ENCODE measurements around the gene FHOD3. TPM values are rescaled to one million over a fixed set of nuclear protein-coding genes. Genes with fewer than 3 reads are reported as not detected.

The FHOD3 gene
- total and polyA plus RNA-seq, 9 of the 15 experiments (the other 6 are each of a cell fraction or from before 2014, with no cell fraction given): 0.11 TPM; not detected in 8

DNA sequence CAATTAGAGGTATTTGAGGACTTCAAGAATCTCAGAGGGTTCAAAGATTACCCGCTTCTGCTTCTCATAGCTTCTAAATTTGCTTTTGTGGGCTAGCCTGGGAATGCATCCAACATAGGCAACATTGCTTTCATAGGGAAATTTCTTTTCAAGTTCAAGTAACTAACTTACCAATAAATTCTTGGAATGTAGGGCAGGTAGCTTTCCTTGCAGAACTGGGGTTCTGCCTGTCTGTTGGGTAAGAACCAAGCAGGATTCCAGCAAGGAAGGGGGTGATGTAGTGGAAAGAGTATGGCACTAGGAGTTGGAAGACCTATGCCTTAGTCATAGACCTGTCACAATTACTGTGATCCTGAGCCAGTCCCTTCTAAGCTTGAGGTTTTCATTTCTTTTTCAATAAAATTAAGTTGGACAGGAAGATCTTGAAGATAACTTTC, 164.1 kb downstream of the FHOD3 start:
- no peak for ATAC-seq
- no peak for FAIRE-seq
- Histone ChIP-seq H4K20me1 (replicated peaks; ENCODE audit: control insufficient read depth, insufficient read depth, low read length) (0 out of 2 replicates have a peak, but pooled peaks cover 3% of the 10 kb centered on the region), H3K4me3 (no peak overlapping the region), H3K79me2 (ENCODE audit: control insufficient read depth, insufficient read depth, low read length) (no peaks in the 10 kb centered on the region), H3K4me1 (replicated peaks in 1 of 2; ENCODE audit: control insufficient read depth in 2 of 2, insufficient read depth in 2 of 2, low read length in 2 of 2) (no peaks in the 10 kb centered on the region; a peak in 1 of 5 replicates), H3K27ac (ENCODE audit: extremely low read depth, low read depth, low read length) (no peak overlapping the region), H3K9me3 (replicated peaks; ENCODE audit: control insufficient read depth, insufficient read depth, low read depth, low read length) (no peaks in the 10 kb centered on the region), H3K9ac (ENCODE audit: insufficient read depth in 1 of 2, low read depth in 2 of 2, low read length in 2 of 2) (no peak overlapping the region), H3K4me2 (ENCODE audit: insufficient read depth, low read length) (no peak overlapping the region), H3K9me1 (ENCODE audit: control insufficient read depth, insufficient read depth, low read length) (no peaks in the 10 kb centered on the region), H3K36me3 (ENCODE audit: control insufficient read depth, insufficient read depth, low read length) (no peaks in the 10 kb centered on the region), H3K27me3 (ENCODE audit: control insufficient read depth in 2 of 2, insufficient read depth in 2 of 2, low read length in 2 of 2) (no peaks in the 10 kb centered on the region), H2AFZ (ENCODE audit: low read depth, low read length) (no peak overlapping the region)
- WGBS (ENCODE audit: insufficient coverage, low coverage, missing lambda C conversion rate): 0% methylated on average over 1 of the region's 1 CpG
- intact Hi-C loops (cut with micrococcal nuclease) (no loop called here), in situ Hi-C loops (cut with MboI) (no loop called here)
- ChIA-PET POLR2A (interaction anchor here (0.6 to 1.6 kb wide), 3 partner anchors 10 to 1571 kb away, joined by 3 to 5 read pairs (median 5); no protein-coding TSS in a partner anchor), CTCF (ENCODE audit: low intra/inter-chr PET ratio) (no interaction called here)
- no peak for DNase-seq (ENCODE audit: extremely low read depth in 1 of 4, low spot score in 3 of 4)
- no TSS peak for BruUV-seq (replicated peaks)
- TF ChIP-seq ZNF785 (CRISPR knock-in tag; IDR thresholded peaks at IDR 0.05) (no peak), DACH1 (IDR thresholded peaks at IDR 0.05; ENCODE audit: partially characterized antibody) (no peak), KDM2B (CRISPR knock-in tag; IDR thresholded peaks at IDR 0.05) (no peak), BMI1 (IDR thresholded peaks at IDR 0.05; ENCODE audit: low read length) (no peak), ZNF668 (CRISPR knock-in tag; IDR thresholded peaks at IDR 0.05) (no peak)
- TF ChIP-seq, protein P1, sequence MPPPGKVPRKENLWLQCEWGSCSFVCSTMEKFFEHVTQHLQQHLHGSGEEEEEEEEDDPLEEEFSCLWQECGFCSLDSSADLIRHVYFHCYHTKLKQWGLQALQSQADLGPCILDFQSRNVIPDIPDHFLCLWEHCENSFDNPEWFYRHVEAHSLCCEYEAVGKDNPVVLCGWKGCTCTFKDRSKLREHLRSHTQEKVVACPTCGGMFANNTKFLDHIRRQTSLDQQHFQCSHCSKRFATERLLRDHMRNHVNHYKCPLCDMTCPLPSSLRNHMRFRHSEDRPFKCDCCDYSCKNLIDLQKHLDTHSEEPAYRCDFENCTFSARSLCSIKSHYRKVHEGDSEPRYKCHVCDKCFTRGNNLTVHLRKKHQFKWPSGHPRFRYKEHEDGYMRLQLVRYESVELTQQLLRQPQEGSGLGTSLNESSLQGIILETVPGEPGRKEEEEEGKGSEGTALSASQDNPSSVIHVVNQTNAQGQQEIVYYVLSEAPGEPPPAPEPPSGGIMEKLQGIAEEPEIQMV (tag; conservative IDR thresholded peaks at IDR 0.05; ENCODE audit: low read depth): no peak
- TF ChIP-seq, protein P2, sequence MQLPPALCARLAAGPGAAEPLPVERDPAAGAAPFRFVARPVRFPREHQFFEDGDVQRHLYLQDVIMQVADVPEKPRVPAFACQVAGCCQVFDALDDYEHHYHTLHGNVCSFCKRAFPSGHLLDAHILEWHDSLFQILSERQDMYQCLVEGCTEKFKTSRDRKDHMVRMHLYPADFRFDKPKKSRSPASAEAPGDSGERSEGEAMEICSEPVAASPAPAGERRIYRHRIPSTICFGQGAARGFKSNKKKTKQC (CRISPR knock-in tag; IDR thresholded peaks at IDR 0.05): no peak
- TF ChIP-seq, protein P3, sequence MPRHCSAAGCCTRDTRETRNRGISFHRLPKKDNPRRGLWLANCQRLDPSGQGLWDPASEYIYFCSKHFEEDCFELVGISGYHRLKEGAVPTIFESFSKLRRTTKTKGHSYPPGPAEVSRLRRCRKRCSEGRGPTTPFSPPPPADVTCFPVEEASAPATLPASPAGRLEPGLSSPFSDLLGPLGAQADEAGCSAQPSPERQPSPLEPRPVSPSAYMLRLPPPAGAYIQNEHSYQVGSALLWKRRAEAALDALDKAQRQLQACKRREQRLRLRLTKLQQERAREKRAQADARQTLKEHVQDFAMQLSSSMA (CRISPR knock-in tag; IDR thresholded peaks at IDR 0.05): no peak
- TF ChIP-seq, protein P4, sequence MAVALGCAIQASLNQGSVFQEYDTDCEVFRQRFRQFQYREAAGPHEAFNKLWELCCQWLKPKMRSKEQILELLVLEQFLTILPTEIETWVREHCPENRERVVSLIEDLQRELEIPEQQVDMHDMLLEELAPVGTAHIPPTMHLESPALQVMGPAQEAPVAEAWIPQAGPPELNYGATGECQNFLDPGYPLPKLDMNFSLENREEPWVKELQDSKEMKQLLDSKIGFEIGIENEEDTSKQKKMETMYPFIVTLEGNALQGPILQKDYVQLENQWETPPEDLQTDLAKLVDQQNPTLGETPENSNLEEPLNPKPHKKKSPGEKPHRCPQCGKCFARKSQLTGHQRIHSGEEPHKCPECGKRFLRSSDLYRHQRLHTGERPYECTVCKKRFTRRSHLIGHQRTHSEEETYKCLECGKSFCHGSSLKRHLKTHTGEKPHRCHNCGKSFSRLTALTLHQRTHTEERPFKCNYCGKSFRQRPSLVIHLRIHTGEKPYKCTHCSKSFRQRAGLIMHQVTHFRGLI (CRISPR knock-in tag; IDR thresholded peaks at IDR 0.05): no peak
- TF ChIP-seq, protein P5, sequence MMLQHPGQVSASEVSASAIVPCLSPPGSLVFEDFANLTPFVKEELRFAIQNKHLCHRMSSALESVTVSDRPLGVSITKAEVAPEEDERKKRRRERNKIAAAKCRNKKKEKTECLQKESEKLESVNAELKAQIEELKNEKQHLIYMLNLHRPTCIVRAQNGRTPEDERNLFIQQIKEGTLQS (IDR thresholded peaks at IDR 0.05): no peak
- TF ChIP-seq, protein P5 (CRISPR knock-in tag; conservative IDR thresholded peaks at IDR 0.05): no peak
- TF ChIP-seq, protein P6, sequence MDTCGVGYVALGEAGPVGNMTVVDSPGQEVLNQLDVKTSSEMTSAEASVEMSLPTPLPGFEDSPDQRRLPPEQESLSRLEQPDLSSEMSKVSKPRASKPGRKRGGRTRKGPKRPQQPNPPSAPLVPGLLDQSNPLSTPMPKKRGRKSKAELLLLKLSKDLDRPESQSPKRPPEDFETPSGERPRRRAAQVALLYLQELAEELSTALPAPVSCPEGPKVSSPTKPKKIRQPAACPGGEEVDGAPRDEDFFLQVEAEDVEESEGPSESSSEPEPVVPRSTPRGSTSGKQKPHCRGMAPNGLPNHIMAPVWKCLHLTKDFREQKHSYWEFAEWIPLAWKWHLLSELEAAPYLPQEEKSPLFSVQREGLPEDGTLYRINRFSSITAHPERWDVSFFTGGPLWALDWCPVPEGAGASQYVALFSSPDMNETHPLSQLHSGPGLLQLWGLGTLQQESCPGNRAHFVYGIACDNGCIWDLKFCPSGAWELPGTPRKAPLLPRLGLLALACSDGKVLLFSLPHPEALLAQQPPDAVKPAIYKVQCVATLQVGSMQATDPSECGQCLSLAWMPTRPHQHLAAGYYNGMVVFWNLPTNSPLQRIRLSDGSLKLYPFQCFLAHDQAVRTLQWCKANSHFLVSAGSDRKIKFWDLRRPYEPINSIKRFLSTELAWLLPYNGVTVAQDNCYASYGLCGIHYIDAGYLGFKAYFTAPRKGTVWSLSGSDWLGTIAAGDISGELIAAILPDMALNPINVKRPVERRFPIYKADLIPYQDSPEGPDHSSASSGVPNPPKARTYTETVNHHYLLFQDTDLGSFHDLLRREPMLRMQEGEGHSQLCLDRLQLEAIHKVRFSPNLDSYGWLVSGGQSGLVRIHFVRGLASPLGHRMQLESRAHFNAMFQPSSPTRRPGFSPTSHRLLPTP (IDR thresholded peaks at IDR 0.05; ENCODE audit: borderline replicate concordance, extremely low read depth, insufficient read length): no peak

Measured in K562 (cell line).